ENCODE results near the gene USP2. TPM values are rescaled to one million over a fixed set of nuclear protein-coding genes. Genes with fewer than 3 reads are reported as not detected.

The USP2 gene
- total and polyA plus RNA-seq, 4 donors, result 1.7 to 6.5 (median 3.5) TPM

- no peak for ATAC-seq (ENCODE audit: insufficient read depth, low FRiP score)
- Histone ChIP-seq H3K27me3 (ENCODE audit: control insufficient read depth in 3 of 3, insufficient read depth in 3 of 3, low read length in 2 of 3) (peaks cover 0 to 14% (median 9%) of the 10 kb centered on the region in 3 donors), H3K4me1 (ENCODE audit: control insufficient read depth in 5 of 5, insufficient read depth in 5 of 5, low read length in 5 of 5) (peaks cover 4 to 21% (median 16%) of the 10 kb centered on the region in 5 donors), H3K27ac (ENCODE audit: low read depth in 1 of 2, low read length in 1 of 2) (peak overlapping the region in 1 of 2 donors; percentile 86), H3K9me3 (ENCODE audit: control insufficient read depth in 4 of 4, insufficient read depth in 3 of 4, low read length in 3 of 4) (no peaks in the 10 kb centered on the region), H3K4me3 (no peak overlapping the region), H3K9ac (ENCODE audit: insufficient read depth in 1 of 2, low read length in 2 of 2) (no peak overlapping the region), H3K36me3 (ENCODE audit: control insufficient read depth in 4 of 4, insufficient read depth in 4 of 4, low read length in 4 of 4) (no peaks in the 10 kb centered on the region)
- no peak for DNase-seq
- 68 to 75% methylated on average over 17 of the region's 17 CpGs for WGBS, 2 donors
- TF ChIP-seq CTCF (IDR thresholded peaks at IDR 0.05; ENCODE audit: control extremely low read depth, extremely low read depth), result no peak
Observed at GRCh38 chr11:119368121-119369034, 13.1 kb downstream of the USP2 start.

- Histone ChIP-seq H3K27me3 (ENCODE audit: control insufficient read depth in 3 of 3, insufficient read depth in 3 of 3, low read length in 2 of 3) (peaks cover 0 to 16% (median 9%) of the 10 kb centered on the region in 3 donors), H3K4me3 (no peak overlapping the region), H3K4me1 (ENCODE audit: control insufficient read depth in 5 of 5, insufficient read depth in 5 of 5, low read length in 5 of 5) (peaks cover 4 to 21% (median 16%) of the 10 kb centered on the region in 5 donors), H3K9ac (ENCODE audit: insufficient read depth in 1 of 2, low read length in 2 of 2) (no peak overlapping the region), H3K27ac (ENCODE audit: low read depth in 1 of 2, low read length in 1 of 2) (peak overlapping the region in 1 of 2 donors; percentile 86), H3K9me3 (ENCODE audit: control insufficient read depth in 4 of 4, insufficient read depth in 3 of 4, low read length in 3 of 4) (no peaks in the 10 kb centered on the region), H3K36me3 (ENCODE audit: control insufficient read depth in 4 of 4, insufficient read depth in 4 of 4, low read length in 4 of 4) (no peaks in the 10 kb centered on the region)
- 77 to 80% methylated on average over 9 of the region's 9 CpGs for whole genome bisulfite sequencing, 2 donors
- DNase-seq (no peak), ATAC-seq (ENCODE audit: insufficient read depth, low FRiP score) (no peak)
- no peak for TF ChIP-seq CTCF (IDR thresholded peaks at IDR 0.05; ENCODE audit: control extremely low read depth, extremely low read depth)
Observed at GRCh38 chr11:119367661-119368120, 13.8 kb downstream of the USP2 start.

- 88 to 92% methylated on average over 11 of the region's 11 CpGs for WGBS, 2 donors
- Histone ChIP-seq H3K27ac (ENCODE audit: low read depth in 1 of 2, low read length in 1 of 2) (peak overlapping the region in 1 of 2 donors; percentile 21), H3K4me3 (no peak overlapping the region), H3K4me1 (ENCODE audit: control insufficient read depth in 5 of 5, insufficient read depth in 5 of 5, low read length in 5 of 5) (peaks cover 4 to 22% (median 19%) of the 10 kb centered on the region in 5 donors), H3K36me3 (ENCODE audit: control insufficient read depth in 4 of 4, insufficient read depth in 4 of 4, low read length in 4 of 4) (no peaks in the 10 kb centered on the region), H3K9ac (ENCODE audit: insufficient read depth in 1 of 2, low read length in 2 of 2) (no peak overlapping the region), H3K9me3 (ENCODE audit: control insufficient read depth in 4 of 4, insufficient read depth in 3 of 4, low read length in 3 of 4) (no peaks in the 10 kb centered on the region), H3K27me3 (ENCODE audit: control insufficient read depth in 3 of 3, insufficient read depth in 3 of 3, low read length in 2 of 3) (peaks cover 0 to 16% (median 9%) of the 10 kb centered on the region in 3 donors)
- no peak for ATAC-seq (ENCODE audit: insufficient read depth, low FRiP score)
- no peak for DNase-seq
- TF ChIP-seq CTCF (IDR thresholded peaks at IDR 0.05; ENCODE audit: control extremely low read depth, extremely low read depth), result no peak
Observed at GRCh38 chr11:119366690-119367620, 14.5 kb downstream of the USP2 start.

Data from lung (tissue), 12 donors.